Endodermal cell (in vitro differentiated cells): ENCODE measurements around the gene BEST3. TPM values are rescaled to one million over a fixed set of nuclear protein-coding genes. Genes with fewer than 3 reads are reported as not detected.

Experiments
- DNase-seq: peaks from one replicate; pipeline ENCODE4 v3.0.0-alpha.2; 2017
- H3K27ac ChIP-seq: 2 replicates; pipeline ENCODE4 v1.5.1; 2013; ENCODE audit warnings: mild to moderate bottlenecking, low read depth, low read length, moderate library complexity
- H3K27me3 ChIP-seq: 2 replicates; pipeline ENCODE4 v1.6.1; 2013; ENCODE audit warnings: mild to moderate bottlenecking, low read length, moderate library complexity; ENCODE audit not compliant: insufficient read depth, control insufficient read depth, poor library complexity, severe bottlenecking
- H3K36me3 ChIP-seq: 2 replicates; pipeline ENCODE4 v1.7.0; 2013; ENCODE audit warnings: mild to moderate bottlenecking, low read length, moderate library complexity; ENCODE audit not compliant: control insufficient read depth, insufficient read depth
- H3K4me1 ChIP-seq: one replicate; pipeline ENCODE4 v1.7.0; 2013; ENCODE audit warnings: low read length; ENCODE audit not compliant: control insufficient read depth, insufficient read depth
- H3K4me3 ChIP-seq: 2 replicates; pipeline ENCODE4 v1.5.1; 2013; ENCODE audit warnings: mild to moderate bottlenecking, low read length, moderate library complexity
- H3K9ac ChIP-seq: 2 replicates; pipeline ENCODE4 v1.6.1; 2013; ENCODE audit warnings: mild to moderate bottlenecking, low read length, moderate library complexity; ENCODE audit not compliant: poor library complexity, severe bottlenecking; ENCODE audit errors: extremely low read depth
- H3K9me3 ChIP-seq: 2 replicates; pipeline ENCODE4 v1.6.1; 2013; ENCODE audit warnings: mild to moderate bottlenecking, low read length, moderate library complexity; ENCODE audit not compliant: control insufficient read depth
- H3K27ac Mint-ChIP-seq: 2 replicates; pipeline ENCODE4 v1.8.0; 2020; ENCODE audit warnings: mixed read lengths
- H3K27me3 Mint-ChIP-seq: 2 replicates; pipeline ENCODE4 v1.8.0; 2021; ENCODE audit warnings: mild to moderate bottlenecking, mixed read lengths; ENCODE audit not compliant: insufficient read depth
- H3K36me3 Mint-ChIP-seq: 2 replicates; pipeline ENCODE4 v1.8.0; 2020; ENCODE audit warnings: low read depth, mixed read lengths
- H3K4me1 Mint-ChIP-seq: 2 replicates; pipeline ENCODE4 v1.8.0; 2020; ENCODE audit warnings: mixed read lengths
- H3K4me3 Mint-ChIP-seq: 2 replicates; pipeline ENCODE4 v1.8.0; 2020; ENCODE audit warnings: mild to moderate bottlenecking, moderate library complexity, mixed read lengths
- H3K9me3 Mint-ChIP-seq: 2 replicates; pipeline ENCODE4 v1.8.0; 2020; ENCODE audit warnings: mild to moderate bottlenecking, mixed read lengths
- CTCF ChIP-seq: fragments of 200-600 bp; sonication (generic); conservative IDR thresholded peaks from 2 replicates; pipeline ENCODE4 v1.5.0; 2021; ENCODE audit warnings: antibody characterized with exemption, mild to moderate bottlenecking
- WGBS, 2 experiments: methylation state at CpG; one replicate each; pipeline versions ENCODE4 v1.1.5 to v1.1.7; 2013; ENCODE audit warnings: missing lambda C conversion rate in 2 of 2, mixed read lengths in 1 of 2; ENCODE audit not compliant: insufficient coverage in 1 of 2, insufficient read length in 1 of 2; 5-methylcytosine and 5-hydroxymethylcytosine counted together
- total RNA-seq, 2 donors: library from RNA; stranded (reverse); fragmentation: NEBNext Ultra II Directional in 1 of 2; extraction: Animal tissue kit (Norgen Biotek cat#: 25700) in 1 of 2; gene quantifications; 2 replicates in 1 of 2; 3 replicates in 1 of 2; pipeline ENCODE4 v1.2.1, GENCODE V29; 2021

Gene BEST3
- total RNA-seq, 2 donors from 2014 or later, result not detected

GRCh38 chr12:69672195-69672594 is 26.9 kb downstream of the BEST3 start:
- no peak overlapping the region for H3K4me3 Mint-ChIP-seq
- H3K27me3 Mint-ChIP-seq, result no peaks in the 10 kb centered on the region
- Histone ChIP-seq H3K4me1 (no peaks in the 10 kb centered on the region), H3K27ac (no peak overlapping the region), H3K4me3 (no peak overlapping the region), H3K36me3 (no peaks in the 10 kb centered on the region), H3K9ac (no peak overlapping the region), H3K9me3 (no peaks in the 10 kb centered on the region), H3K27me3 (no peaks in the 10 kb centered on the region)
- TF ChIP-seq CTCF, result no peak
- H3K4me1 Mint-ChIP-seq, result peaks cover 2% of the 10 kb centered on the region
- no peaks in the 10 kb centered on the region for H3K36me3 Mint-ChIP-seq
- H3K27ac Mint-ChIP-seq, result no peak overlapping the region
- H3K9me3 Mint-ChIP-seq, result no peaks in the 10 kb centered on the region
- 90 to 100% methylated on average over 1 to 2 of the region's 2 CpGs for WGBS, 2 experiments
- DNase-seq, result no peak

- no peaks in the 10 kb centered on the region for H3K27me3 ChIP-seq
- no peaks in the 10 kb centered on the region for H3K9me3 ChIP-seq
- no peak overlapping the region for H3K27ac ChIP-seq
- 95 to 100% methylated on average over 2 to 4 of the region's 4 CpGs for WGBS, 2 experiments
- H3K4me3 ChIP-seq, result no peak overlapping the region
- no peak for TF ChIP-seq CTCF
- Mint-ChIP-seq H3K4me3 (no peak overlapping the region), H3K27me3 (no peaks in the 10 kb centered on the region), H3K9me3 (no peaks in the 10 kb centered on the region), H3K36me3 (no peaks in the 10 kb centered on the region), H3K27ac (no peak overlapping the region), H3K4me1 (peaks cover 3% of the 10 kb centered on the region)
- no peaks in the 10 kb centered on the region for H3K4me1 ChIP-seq
- DNase-seq, result no peak
- no peaks in the 10 kb centered on the region for H3K36me3 ChIP-seq
- no peak overlapping the region for H3K9ac ChIP-seq
Measured at GRCh38 chr12:69671597-69671996, 27.5 kb downstream of the BEST3 start.

- H3K27me3 Mint-ChIP-seq, result no peaks in the 10 kb centered on the region
Measured at GRCh38 chr12:69666798-69667197, 32.3 kb downstream of the BEST3 start.

More at GRCh38 chr12:69666798-69667197, 32.3 kb downstream of the BEST3 start:
- Histone ChIP-seq H3K36me3 (no peaks in the 10 kb centered on the region), H3K9me3 (no peaks in the 10 kb centered on the region), H3K4me1 (no peaks in the 10 kb centered on the region), H3K4me3 (no peak overlapping the region), H3K9ac (no peak overlapping the region), H3K27me3 (no peaks in the 10 kb centered on the region), H3K27ac (no peak overlapping the region)
- Mint-ChIP-seq H3K4me3 (no peak overlapping the region), H3K36me3 (no peaks in the 10 kb centered on the region), H3K27ac (no peak overlapping the region), H3K9me3 (no peaks in the 10 kb centered on the region), H3K4me1 (peaks cover 3% of the 10 kb centered on the region)
- 78 to 95% methylated on average over 2 of the region's 2 CpGs for WGBS, 2 experiments
- no peak for DNase-seq
- no peak for TF ChIP-seq CTCF
